OCI-LY3 (cell line): ENCODE measurements around the gene TTYH2.
"Not testable (repeated sequence)": the region's sequence is repeated elsewhere in the genome, so short reads cannot be mapped to it uniquely, and the experiment has no call there.

Experiments used
- EZH2phosphoT487 ChIP-seq: fragments of 200-600 bp; shearing (Covaris generic); IDR thresholded peaks from 2 replicates; pipeline ENCODE4 v1.6.1; 2018; ENCODE audit warnings: antibody characterized with exemption, mixed run types, low read depth
- TF ChIP-seq, protein P1 (sequence below): fragments of 200-600, 300-600 bp; sonication (generic); IDR thresholded peaks from 2 replicates; pipeline ENCODE4 v1.5.1; 2014; ENCODE audit warnings: antibody characterized with exemption, low read length, low read depth

DNA sequence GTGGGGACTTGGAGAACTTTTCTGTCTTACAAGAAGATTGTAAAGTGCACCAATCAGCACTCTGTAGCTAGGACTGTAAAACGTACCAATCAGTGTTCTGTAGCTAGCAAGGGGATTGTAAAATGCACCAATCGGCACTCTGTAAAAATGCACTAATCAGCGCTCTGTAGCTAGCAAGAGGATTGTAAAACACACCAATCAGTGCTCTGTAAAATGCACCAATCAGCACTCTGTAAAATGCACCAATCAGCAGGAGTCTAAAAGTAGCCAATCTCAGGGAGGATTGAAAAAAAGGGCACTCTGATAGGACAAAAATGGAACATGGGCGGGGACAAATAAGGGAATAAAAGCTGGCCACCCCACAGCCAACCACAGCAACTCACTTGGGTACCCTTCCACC lies 53.7 kb downstream of the TTYH2 start:
- TF ChIP-seq, protein P1, sequence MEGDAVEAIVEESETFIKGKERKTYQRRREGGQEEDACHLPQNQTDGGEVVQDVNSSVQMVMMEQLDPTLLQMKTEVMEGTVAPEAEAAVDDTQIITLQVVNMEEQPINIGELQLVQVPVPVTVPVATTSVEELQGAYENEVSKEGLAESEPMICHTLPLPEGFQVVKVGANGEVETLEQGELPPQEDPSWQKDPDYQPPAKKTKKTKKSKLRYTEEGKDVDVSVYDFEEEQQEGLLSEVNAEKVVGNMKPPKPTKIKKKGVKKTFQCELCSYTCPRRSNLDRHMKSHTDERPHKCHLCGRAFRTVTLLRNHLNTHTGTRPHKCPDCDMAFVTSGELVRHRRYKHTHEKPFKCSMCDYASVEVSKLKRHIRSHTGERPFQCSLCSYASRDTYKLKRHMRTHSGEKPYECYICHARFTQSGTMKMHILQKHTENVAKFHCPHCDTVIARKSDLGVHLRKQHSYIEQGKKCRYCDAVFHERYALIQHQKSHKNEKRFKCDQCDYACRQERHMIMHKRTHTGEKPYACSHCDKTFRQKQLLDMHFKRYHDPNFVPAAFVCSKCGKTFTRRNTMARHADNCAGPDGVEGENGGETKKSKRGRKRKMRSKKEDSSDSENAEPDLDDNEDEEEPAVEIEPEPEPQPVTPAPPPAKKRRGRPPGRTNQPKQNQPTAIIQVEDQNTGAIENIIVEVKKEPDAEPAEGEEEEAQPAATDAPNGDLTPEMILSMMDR: not testable (repeated sequence)
- TF ChIP-seq EZH2phosphoT487: not testable (repeated sequence)
